GM23338 (cell line): Measurements from ENCODE around the gene AP2A1. TPM values are rescaled to one million over a fixed set of nuclear protein-coding genes. Genes with fewer than 3 reads are reported as not detected.

Source experiments
- CREB1 ChIP-seq: fragments of 250-450 bp; sonication (Bioruptor Pico); IDR thresholded peaks from 2 replicates; pipeline ENCODE4 v1.5.0; 2020; ENCODE audit warnings: low read depth, mild to moderate bottlenecking, moderate library complexity
- ETS1 ChIP-seq: IDR thresholded peaks from 2 replicates; pipeline ENCODE4 v1.6.1; 2016; ENCODE audit warnings: antibody characterized with exemption
- EZH2 ChIP-seq: fragments of 200-600 bp; sonication (generic); IDR thresholded peaks from one replicate; pipeline ENCODE4 v1.8.0; 2017; ENCODE audit warnings: antibody characterized with exemption, mild to moderate bottlenecking, low read depth; ENCODE audit not compliant: unreplicated experiment
- POLR2AphosphoS5 ChIP-seq: IDR thresholded peaks from 2 replicates; pipeline ENCODE4 v1.6.1; 2016; ENCODE audit warnings: antibody characterized with exemption, low read depth
- STAT1 ChIP-seq: IDR thresholded peaks from one replicate; pipeline ENCODE4 v1.6.1; 2016; ENCODE audit warnings: antibody characterized with exemption; ENCODE audit not compliant: unreplicated experiment
- ZNF114 ChIP-seq: fragments of 250-450 bp; sonication (Bioruptor Pico); IDR thresholded peaks from 2 replicates; pipeline ENCODE4 v1.5.0; 2020; ENCODE audit warnings: mild to moderate bottlenecking, moderate library complexity
- ZNF462 ChIP-seq: fragments of 250-450 bp; sonication (Bioruptor Pico); IDR thresholded peaks from 2 replicates; pipeline ENCODE4 v1.5.0; 2020; ENCODE audit warnings: mild to moderate bottlenecking, moderate library complexity
- polyA plus RNA-seq: library from polyadenylated mRNA; unstranded; fragments of >200 nt; fragmentation: Nextera tagmentation; extraction: Ambion mirVana; gene quantifications from 2 replicates; pipeline ENCODE4 v1.2.1, GENCODE V29; 2016
- total RNA-seq: library from RNA; depleted of rRNA; stranded (reverse); fragments of >200 nt; shearing (Covaris generic); gene quantifications from 2 replicates; pipeline ENCODE4 v1.2.3, GENCODE V29; 2014
- TF ChIP-seq, protein P1 (sequence below), 2 experiments: fragments of 200-600 bp in 1 of 2; sonication (generic) in 1 of 2; conservative IDR thresholded peaks; 2 replicates each; pipeline versions ENCODE4 v1.5.1 to v1.6.1; 2016 to 2017; ENCODE audit warnings: antibody characterized with exemption in 2 of 2, low read depth in 2 of 2, mild to moderate bottlenecking in 2 of 2, moderate library complexity in 1 of 2

AP2A1 gene
- total and polyA plus RNA-seq, 2 experiments from 2014 or later = 34.1 to 129 TPM

GRCh38 chr19:49801401-49801888 lies 34.6 kb downstream of the AP2A1 start (continued):
- TF ChIP-seq ZNF462 = no peak
- TF ChIP-seq STAT1 = no peak
- no peak for TF ChIP-seq ZNF114 (CRISPR knock-in tag)
- TF ChIP-seq POLR2AphosphoS5 = no peak
- no peak for TF ChIP-seq EZH2
- no peak for TF ChIP-seq CREB1 (CRISPR knock-in tag)
- TF ChIP-seq, protein P1, sequence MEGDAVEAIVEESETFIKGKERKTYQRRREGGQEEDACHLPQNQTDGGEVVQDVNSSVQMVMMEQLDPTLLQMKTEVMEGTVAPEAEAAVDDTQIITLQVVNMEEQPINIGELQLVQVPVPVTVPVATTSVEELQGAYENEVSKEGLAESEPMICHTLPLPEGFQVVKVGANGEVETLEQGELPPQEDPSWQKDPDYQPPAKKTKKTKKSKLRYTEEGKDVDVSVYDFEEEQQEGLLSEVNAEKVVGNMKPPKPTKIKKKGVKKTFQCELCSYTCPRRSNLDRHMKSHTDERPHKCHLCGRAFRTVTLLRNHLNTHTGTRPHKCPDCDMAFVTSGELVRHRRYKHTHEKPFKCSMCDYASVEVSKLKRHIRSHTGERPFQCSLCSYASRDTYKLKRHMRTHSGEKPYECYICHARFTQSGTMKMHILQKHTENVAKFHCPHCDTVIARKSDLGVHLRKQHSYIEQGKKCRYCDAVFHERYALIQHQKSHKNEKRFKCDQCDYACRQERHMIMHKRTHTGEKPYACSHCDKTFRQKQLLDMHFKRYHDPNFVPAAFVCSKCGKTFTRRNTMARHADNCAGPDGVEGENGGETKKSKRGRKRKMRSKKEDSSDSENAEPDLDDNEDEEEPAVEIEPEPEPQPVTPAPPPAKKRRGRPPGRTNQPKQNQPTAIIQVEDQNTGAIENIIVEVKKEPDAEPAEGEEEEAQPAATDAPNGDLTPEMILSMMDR (conservative IDR thresholded peaks at IDR 0.05; ENCODE audit: low read depth in 2 of 2) = no peak
- no peak for TF ChIP-seq ETS1
